ENCODE measurements around the gene DERL3.
A peak's percentile ranks its signal among the peaks of the same experiment; 100 is the strongest.

The DERL3 gene

GRCh38 chr22:23786261-23786710 lies 52.5 kb downstream of the DERL3 start:
- peak overlapping the region; percentile 78 for H3K4me3 ChIP-seq (ENCODE audit: low read depth, low read length)
- TF ChIP-seq CTCF (IDR thresholded peaks at IDR 0.05; ENCODE audit: borderline replicate concordance, insufficient read depth, low read depth, low read length), result no peak

Data from GM12875 (cell line).